GM13976 (cell line): ENCODE data around the gene SIRPD.

ENCODE experiments used
- DNase-seq: peaks from one replicate; pipeline ENCODE4 v3.0.0; 2012; ENCODE audit warnings: low spot score
- CTCF ChIP-seq: IDR thresholded peaks from 2 replicates; pipeline ENCODE4 v1.5.1; 2012; ENCODE audit warnings: borderline replicate concordance, mild to moderate bottlenecking; ENCODE audit not compliant: insufficient read depth; ENCODE audit errors: extremely low read depth, missing control alignments, control extremely low read depth
- in situ Hi-C: fragments of 300-500 bp; cut with MboI; formaldehyde crosslinking; loops from one replicate; pipeline ENCODE4 v1.12.0; 2022; ENCODE audit warnings: low sequenced_read_pairs, mixed read lengths, inconsistent platforms; ENCODE audit not compliant: unreplicated experiment

The SIRPD gene

DNA sequence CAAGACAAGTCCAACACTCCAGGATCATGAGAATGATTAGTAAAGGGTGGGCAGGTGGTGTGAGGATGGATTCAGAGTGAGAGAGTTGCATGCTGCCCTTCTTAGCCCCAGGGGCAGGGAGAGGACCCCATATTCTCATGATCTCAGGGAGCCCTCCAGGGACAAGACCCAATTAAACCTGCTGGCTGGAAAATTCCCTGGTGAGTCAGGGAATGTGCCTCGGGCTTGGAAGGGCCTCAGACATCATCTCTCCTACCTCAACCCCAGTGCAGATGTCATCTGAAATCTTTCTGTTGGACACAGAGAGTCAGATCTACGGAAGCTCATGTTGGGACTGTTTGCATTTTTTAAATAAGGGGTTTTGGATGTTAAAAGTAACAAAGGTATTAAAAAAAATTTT lies 9.2 kb upstream of the SIRPD start:
- TF ChIP-seq CTCF, result no peak
- in situ Hi-C loops, result no loop called here
- DNase-seq, result no peak

DNA sequence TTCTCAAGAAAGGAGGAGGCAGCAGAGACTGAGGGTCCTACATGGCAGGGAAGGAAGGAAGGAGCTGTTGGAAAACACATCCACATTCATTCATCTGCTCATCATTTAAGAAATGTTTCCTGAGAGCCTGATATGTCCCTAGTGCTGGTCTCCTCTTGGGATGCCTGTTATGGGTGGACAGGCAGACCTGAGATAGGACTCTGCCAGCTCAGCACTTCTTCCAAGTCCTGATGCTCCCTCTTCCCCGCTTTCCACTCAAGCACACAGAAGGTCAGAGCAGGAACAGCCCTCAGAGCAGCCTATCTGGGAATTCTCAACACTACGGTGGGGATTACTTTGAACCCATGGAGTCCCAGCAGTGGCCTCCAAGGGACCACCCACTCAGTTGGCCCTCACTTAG lies 8.0 kb upstream of the SIRPD start:
- in situ Hi-C loops, result no loop called here
- DNase-seq, result no peak

DNA sequence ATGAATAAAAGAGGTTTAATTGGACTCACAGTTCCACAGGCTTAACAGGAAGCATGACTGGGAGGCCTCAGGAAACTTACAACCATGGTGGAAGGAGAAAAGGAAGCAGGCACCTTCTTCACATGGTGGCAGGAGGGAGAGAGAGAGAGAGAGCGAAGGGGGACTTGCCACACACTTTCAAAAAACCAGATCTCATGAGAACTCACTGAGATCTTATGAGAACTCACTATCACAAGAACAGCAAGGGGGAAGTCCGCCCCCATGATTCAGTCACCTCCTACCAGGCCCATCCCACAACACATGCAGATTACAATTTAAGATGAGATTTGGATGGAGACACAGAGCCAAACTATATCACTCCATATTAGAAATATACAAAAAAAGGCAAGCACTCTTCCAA lies 6.1 kb upstream of the SIRPD start:
- in situ Hi-C loops, result no loop called here
- TF ChIP-seq CTCF, result no peak
- no peak for DNase-seq

More for the DNA sequence above, 8.0 kb upstream of the SIRPD start:
- TF ChIP-seq CTCF, result no peak

- no peak for DNase-seq
- in situ Hi-C loops, result no loop called here
- TF ChIP-seq CTCF, result no peak
These were observed 5.1 kb upstream of the SIRPD start for GRCh38 chr20:1562622-1563021.

GRCh38 chr20:1561350-1561749 lies 3.8 kb upstream of the SIRPD start:
- TF ChIP-seq CTCF, result no peak
- in situ Hi-C loops, result no loop called here
- DNase-seq, result no peak

GRCh38 chr20:1555952-1556351 lies 1.6 kb downstream of the SIRPD start:
- in situ Hi-C loops, result no loop called here
- no peak for TF ChIP-seq CTCF
- no peak for DNase-seq

GRCh38 chr20:1539816-1540419 lies 17.6 kb downstream of the SIRPD start:
- no peak for TF ChIP-seq CTCF
- DNase-seq, result no peak

More at GRCh38 chr20:1539816-1540419, 17.6 kb downstream of the SIRPD start:
- in situ Hi-C loops, result no loop called here
